ENCODE measurements around the gene TULP1.
"Not testable (repeated sequence)": the region's sequence is repeated elsewhere in the genome, so short reads cannot be mapped to it uniquely, and the experiment has no call there.

Gene TULP1

DNA sequence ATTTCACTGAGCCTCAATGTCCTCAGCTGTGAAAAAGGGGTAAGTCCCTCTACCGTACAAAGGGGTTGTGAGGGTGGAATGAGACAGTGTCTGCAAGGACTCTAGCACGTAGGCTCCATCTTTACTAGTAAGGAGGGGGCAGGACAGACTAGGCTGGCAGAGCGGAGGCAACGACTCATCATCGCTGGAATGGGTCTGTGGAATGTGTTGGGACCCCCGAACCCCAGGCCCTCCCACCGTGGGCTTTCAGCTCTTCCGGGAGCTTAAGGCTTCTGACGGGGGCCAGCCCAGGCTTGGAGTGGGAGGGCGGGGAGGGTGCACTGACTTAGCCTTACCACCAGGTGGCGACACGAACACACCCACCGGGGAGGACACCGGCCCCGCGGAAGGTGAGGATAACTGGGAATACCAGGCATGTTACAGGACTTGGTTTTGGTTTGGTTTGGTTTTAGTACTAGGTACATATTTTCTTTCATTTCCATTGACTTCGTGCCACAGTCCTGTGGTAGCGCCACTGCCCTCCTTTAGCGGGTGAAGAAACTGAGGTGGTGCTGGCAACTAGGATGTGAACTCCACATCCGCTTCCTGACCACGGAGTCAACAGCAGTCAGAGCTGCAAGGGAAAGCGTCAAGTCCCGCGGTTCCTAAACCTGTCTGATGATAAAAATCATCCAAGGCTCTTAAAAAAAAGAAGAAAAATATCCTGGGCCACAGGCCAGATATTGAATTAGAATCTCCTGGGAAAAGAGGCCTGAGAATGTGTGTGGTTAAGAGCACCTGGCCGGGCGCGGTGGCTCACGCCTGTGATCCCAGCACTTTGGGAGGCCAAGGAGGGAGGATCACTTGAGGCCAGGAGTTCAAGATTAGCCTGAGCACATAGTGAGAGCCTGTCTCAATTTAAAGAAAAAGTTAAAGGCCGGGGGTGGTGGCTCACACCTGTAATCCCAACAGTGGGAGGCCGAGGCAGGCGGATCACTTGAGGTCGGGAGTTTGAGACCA lies 10.3 kb upstream of the TULP1 start:
- no peak overlapping the region for H3K4me3 ChIP-seq (ENCODE audit: low read depth, low read length)
- DNase-seq (ENCODE audit: low read depth, low spot score): peak; percentile 61
- in situ Hi-C loops (cut with HindIII; ENCODE audit: low sequenced_read_pairs): no loop called here
- TF ChIP-seq, protein P1, sequence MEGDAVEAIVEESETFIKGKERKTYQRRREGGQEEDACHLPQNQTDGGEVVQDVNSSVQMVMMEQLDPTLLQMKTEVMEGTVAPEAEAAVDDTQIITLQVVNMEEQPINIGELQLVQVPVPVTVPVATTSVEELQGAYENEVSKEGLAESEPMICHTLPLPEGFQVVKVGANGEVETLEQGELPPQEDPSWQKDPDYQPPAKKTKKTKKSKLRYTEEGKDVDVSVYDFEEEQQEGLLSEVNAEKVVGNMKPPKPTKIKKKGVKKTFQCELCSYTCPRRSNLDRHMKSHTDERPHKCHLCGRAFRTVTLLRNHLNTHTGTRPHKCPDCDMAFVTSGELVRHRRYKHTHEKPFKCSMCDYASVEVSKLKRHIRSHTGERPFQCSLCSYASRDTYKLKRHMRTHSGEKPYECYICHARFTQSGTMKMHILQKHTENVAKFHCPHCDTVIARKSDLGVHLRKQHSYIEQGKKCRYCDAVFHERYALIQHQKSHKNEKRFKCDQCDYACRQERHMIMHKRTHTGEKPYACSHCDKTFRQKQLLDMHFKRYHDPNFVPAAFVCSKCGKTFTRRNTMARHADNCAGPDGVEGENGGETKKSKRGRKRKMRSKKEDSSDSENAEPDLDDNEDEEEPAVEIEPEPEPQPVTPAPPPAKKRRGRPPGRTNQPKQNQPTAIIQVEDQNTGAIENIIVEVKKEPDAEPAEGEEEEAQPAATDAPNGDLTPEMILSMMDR (IDR thresholded peaks at IDR 0.05; ENCODE audit: low read depth, low read length): peak; percentile 91

DNA sequence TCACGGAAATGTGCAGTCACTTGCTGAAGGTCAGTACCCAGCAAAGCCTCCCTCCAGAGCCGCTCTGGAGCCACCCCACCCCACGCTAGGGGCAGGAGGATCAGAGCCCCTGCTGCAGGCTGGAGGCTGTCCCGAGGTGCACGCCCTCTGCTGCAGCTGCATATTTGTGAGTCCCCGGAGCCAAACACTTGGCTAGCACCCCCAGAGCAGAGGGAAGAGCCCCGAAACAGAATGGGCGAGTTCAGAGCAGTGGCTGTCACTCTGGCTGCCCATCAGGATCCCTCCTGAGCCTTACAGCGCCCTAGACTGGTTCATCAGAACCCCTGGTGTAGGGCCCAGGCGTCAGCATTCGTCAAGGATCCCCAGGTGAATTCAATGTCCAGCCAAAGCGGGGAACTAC lies 9.5 kb upstream of the TULP1 start:
- in situ Hi-C loops (cut with HindIII; ENCODE audit: low sequenced_read_pairs): no loop called here
- DNase-seq (ENCODE audit: low read depth, low spot score): no peak
- TF ChIP-seq, protein P1 (IDR thresholded peaks at IDR 0.05; ENCODE audit: low read depth, low read length): no peak
- H3K4me3 ChIP-seq (ENCODE audit: low read depth, low read length): no peak overlapping the region

DNA sequence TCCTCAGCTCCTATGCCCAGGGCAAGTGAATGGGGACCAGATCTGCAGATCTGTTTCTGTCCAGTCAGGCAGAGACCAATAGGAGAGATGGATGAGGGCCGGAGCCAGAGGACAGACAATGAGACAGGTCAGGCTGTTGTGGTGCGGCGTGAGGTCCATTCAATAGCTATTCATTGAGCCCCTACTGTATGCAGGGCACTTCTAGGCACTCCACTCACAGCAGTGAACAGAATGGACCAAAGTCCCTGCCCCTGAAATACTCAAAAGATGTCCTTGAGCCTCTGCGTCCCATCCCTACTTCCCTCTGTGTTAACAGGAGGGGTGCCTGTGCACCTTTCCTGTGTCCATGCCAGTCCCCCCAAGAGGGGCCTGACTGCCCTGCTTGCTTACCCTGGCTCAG lies 8.5 kb upstream of the TULP1 start:
- H3K4me3 ChIP-seq (ENCODE audit: low read depth, low read length): no peak overlapping the region
- DNase-seq (ENCODE audit: low read depth, low spot score): no peak
- in situ Hi-C loops (cut with HindIII; ENCODE audit: low sequenced_read_pairs): no loop called here
- TF ChIP-seq, protein P1 (IDR thresholded peaks at IDR 0.05; ENCODE audit: low read depth, low read length): no peak

DNA sequence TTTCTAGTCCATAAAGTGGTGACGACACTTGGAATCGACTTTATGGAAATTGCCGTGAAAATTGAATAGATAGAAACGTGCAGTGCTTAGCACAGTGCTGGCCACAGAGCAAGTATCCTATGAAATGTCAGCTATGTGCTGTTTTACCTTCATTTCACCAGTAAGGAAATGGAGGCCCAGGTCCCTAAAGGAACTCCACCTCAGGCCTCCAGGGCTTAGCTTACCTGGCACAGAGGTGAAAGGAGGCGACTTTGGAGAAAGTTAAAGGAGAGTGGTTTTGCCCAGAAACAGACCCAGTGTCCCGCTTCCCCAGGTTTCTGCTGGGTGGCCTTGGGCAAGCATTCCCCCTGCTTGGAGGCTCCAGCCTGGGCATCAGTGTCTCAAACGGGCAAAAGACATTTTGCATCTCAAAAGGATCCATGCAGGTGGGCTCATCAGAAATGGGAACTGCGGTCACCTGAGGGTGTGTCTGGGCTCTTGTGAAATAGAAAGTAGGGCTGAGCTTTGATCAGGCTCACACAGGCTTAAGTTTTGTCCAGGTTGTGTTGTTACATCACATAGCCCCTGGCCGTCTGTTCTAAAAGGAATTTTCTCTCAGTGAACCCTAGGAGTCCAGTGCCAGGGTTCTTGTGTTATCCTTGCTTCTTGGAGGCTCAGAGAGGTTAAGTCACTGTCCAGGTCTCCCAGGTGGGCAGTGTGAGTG lies 6.8 kb upstream of the TULP1 start:
- TF ChIP-seq, protein P1 (IDR thresholded peaks at IDR 0.05; ENCODE audit: low read depth, low read length): no peak
- in situ Hi-C loops (cut with HindIII; ENCODE audit: low sequenced_read_pairs): no loop called here
- DNase-seq (ENCODE audit: low read depth, low spot score): no peak

DNA sequence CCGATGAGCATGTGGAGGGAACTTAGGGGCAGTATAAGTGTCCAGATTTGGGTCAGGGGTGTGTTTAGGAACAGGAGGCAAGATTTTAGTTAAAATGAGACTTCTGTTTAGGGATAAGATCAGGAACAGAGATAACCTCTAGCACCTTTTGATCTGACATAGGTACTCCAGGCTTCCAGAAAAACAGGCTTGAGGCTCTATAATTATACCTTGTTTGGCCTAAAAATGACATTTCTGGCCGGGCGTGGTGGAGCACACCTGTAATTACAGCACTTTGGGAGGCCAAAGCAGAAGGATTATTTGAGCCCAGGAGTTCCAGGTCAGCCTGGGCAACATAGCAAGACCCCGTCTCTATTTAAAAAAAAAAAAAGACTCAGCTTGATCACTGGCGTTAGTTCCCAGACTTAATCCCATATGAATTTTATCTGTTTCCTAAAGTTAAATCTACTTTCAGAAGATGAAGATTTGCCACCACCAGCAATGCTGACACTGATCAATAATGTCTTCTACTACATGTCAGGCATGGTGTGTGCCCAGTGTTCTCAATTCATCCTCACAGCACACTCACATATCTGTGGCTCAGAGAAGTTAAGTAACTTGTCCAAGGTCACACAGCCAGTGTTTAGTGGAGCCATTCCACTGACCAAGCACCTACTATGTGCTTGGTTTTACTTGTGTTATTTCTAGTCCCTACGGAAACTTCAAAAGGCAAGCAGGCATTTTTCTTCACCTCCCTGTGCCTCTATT lies 6.0 kb upstream of the TULP1 start:
- H3K4me3 ChIP-seq (ENCODE audit: low read depth, low read length): no peak overlapping the region
- TF ChIP-seq, protein P1 (IDR thresholded peaks at IDR 0.05; ENCODE audit: low read depth, low read length): no peak
- no peak for DNase-seq (ENCODE audit: low read depth, low spot score)
- in situ Hi-C loops (cut with HindIII; ENCODE audit: low sequenced_read_pairs): no loop called here

More for the DNA sequence above, 6.8 kb upstream of the TULP1 start:
- no peak overlapping the region for H3K4me3 ChIP-seq (ENCODE audit: low read depth, low read length)

DNA sequence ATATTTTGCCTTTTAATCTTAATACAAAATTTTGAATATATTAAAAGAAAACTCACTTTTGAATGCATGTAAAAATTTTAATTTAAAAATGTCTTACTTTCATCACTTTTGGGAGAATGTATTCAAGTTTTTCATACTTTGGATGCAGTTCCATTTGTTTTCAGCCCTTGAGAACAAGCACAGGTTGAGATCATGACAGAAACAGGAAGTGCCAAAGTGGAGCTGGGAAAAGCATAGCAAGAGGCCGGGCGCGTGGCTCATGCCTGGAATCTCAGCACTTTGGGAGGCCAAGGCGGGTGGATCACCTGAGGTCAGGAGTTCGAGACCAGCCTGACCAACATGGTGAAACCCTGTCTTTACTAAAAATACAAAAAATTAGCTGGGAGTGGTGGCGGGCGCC lies 5.3 kb upstream of the TULP1 start:
- DNase-seq (ENCODE audit: low read depth, low spot score); H3K4me3 ChIP-seq (ENCODE audit: low read depth, low read length); in situ Hi-C loops (cut with HindIII; ENCODE audit: low sequenced_read_pairs): not testable (repeated sequence)

Measured in astrocyte of the spinal cord (primary cell).